GM13976 (cell line): ENCODE data around the gene AUTS2.

Source experiments
- DNase-seq: peaks from one replicate; pipeline ENCODE4 v3.0.0; 2012; ENCODE audit warnings: low spot score
- in situ Hi-C: fragments of 300-500 bp; cut with MboI; formaldehyde crosslinking; loops from one replicate; pipeline ENCODE4 v1.12.0; 2022; ENCODE audit warnings: low sequenced_read_pairs, mixed read lengths, inconsistent platforms; ENCODE audit not compliant: unreplicated experiment
- TF ChIP-seq, protein P1 (sequence below): IDR thresholded peaks from 2 replicates; pipeline ENCODE4 v1.5.1; 2012; ENCODE audit warnings: borderline replicate concordance, mild to moderate bottlenecking; ENCODE audit not compliant: insufficient read depth; ENCODE audit errors: extremely low read depth, missing control alignments, control extremely low read depth

The AUTS2 gene

GRCh38 chr7:70795948-70796347 lies 1197.7 kb downstream of the AUTS2 start:
- TF ChIP-seq, protein P1, sequence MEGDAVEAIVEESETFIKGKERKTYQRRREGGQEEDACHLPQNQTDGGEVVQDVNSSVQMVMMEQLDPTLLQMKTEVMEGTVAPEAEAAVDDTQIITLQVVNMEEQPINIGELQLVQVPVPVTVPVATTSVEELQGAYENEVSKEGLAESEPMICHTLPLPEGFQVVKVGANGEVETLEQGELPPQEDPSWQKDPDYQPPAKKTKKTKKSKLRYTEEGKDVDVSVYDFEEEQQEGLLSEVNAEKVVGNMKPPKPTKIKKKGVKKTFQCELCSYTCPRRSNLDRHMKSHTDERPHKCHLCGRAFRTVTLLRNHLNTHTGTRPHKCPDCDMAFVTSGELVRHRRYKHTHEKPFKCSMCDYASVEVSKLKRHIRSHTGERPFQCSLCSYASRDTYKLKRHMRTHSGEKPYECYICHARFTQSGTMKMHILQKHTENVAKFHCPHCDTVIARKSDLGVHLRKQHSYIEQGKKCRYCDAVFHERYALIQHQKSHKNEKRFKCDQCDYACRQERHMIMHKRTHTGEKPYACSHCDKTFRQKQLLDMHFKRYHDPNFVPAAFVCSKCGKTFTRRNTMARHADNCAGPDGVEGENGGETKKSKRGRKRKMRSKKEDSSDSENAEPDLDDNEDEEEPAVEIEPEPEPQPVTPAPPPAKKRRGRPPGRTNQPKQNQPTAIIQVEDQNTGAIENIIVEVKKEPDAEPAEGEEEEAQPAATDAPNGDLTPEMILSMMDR, result no peak
- in situ Hi-C loops, result no loop called here
- no peak for DNase-seq

DNA sequence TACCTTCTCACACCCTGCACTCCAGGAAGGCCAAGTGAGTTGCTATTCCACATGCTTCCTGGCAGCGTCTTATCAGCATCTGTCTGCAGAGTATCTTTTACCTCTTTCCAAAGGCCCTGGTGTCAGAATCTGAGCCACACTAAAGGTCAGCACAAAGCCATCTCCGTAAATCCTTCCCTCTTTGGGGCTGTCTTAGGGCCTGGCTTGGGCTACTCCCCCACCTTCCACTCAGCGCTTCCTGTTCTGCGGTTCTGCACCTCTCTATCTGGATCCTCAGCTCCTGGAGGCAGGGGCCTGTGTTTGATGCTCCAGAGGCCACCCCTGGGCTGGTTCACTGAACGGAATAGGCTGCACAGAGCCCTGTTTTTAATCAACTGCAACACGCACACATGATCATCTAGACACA lies 1198.8 kb downstream of the AUTS2 start:
- TF ChIP-seq, protein P1, result no peak
- DNase-seq, result peak; percentile 20
- in situ Hi-C loops, result no loop called here

GRCh38 chr7:70799841-70800405 lies 1201.6 kb downstream of the AUTS2 start:
- in situ Hi-C loops, result no loop called here
- TF ChIP-seq, protein P1, result no peak
- DNase-seq, result no peak

DNA sequence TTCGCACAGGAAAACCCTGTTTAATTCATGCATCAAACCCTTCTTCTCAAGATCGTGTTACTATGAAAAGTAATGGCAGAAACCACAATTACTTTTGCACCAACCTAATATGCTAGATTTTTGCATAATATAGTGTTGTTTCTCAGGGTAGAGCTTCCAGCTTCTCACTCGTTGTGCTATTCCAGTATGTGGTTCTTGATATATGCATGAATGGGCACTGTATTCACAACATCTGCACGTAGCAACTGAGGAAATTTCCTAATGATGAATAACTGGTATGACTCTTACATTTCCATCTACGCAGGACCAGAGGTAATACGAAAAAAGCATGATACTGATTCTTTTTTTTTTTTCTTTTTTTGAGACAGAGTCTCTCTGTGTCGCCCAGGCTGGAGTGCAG lies 1207.1 kb downstream of the AUTS2 start:
- TF ChIP-seq, protein P1, result no peak
- DNase-seq, result no peak
- in situ Hi-C loops, result no loop called here

DNA sequence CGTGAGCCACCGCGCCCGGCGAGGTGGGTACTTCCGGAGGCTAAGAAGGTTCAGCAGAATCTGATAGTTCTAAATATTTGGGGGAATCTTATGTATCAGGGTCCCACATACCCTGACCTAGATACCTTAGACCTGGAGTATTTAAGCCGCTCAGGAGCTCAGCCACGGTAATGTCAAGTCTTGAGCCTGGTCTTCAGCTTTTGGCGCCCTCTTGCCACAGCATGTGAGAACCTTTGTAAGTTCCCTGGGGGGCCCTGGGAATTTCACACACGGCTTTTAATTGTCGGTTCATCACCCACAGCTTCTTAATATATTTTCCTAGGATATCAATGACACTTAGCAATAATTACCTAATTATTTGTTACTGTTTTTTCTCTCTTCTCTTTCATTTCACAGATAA lies 1209.4 kb downstream of the AUTS2 start:
- no peak for DNase-seq
- TF ChIP-seq, protein P1, result no peak
- in situ Hi-C loops, result no loop called here

GRCh38 chr7:70808876-70809275 lies 1210.6 kb downstream of the AUTS2 start:
- in situ Hi-C loops, result no loop called here
- TF ChIP-seq, protein P1, result no peak

More at GRCh38 chr7:70808876-70809275, 1210.6 kb downstream of the AUTS2 start:
- DNase-seq, result peak; percentile 48
